ENCODE data around the gene HOXA5. TPM values are rescaled to one million over a fixed set of nuclear protein-coding genes. Genes with fewer than 3 reads are reported as not detected.

Gene HOXA5
- total RNA-seq, 1 donor from 2014 or later, result not detected

DNA sequence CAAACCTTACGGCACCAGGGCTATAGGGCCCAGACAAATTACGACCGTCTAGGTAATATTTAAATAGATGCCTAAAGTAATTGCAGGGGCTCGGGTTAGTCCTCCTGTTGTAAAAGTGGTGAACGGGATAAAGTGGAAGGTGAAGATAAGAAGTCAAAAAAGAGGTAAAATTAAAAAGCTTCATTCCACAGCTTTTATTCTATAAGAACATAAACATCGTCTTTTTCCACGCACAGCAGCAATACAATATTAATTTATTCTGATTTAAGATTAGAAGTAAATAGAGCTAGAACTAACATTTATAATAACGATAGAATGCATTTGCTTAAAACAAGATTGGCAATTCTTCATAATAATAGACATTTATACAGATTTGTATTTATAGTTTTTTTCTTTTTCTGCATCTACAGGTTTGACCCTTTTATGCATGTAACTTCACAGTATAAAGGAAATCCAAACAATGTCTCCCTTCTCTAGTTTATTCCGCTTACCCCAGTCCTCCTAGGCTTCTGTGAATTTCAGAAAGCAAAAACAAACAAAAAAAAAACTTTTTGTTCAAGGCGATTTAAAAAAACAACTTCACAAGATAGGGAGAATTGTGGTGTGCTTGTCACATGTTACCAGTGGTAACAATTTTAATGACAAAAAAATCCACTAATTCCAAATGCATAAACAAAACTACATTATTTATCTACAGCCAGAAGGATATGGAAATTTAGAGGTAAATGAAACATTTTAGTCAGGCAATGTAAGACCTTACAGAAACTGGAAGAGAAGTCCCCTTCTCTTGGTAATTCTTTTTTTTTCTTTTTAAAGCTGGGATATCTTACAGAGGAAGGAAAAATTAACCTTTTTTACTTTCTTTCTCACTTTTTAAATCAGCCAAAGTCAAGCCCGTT lies 27.2 kb upstream of the HOXA5 start:
- DNase-seq, result no peak

GRCh38 chr7:27169658-27170425 lies 26.4 kb upstream of the HOXA5 start:
- no peak for DNase-seq

DNA sequence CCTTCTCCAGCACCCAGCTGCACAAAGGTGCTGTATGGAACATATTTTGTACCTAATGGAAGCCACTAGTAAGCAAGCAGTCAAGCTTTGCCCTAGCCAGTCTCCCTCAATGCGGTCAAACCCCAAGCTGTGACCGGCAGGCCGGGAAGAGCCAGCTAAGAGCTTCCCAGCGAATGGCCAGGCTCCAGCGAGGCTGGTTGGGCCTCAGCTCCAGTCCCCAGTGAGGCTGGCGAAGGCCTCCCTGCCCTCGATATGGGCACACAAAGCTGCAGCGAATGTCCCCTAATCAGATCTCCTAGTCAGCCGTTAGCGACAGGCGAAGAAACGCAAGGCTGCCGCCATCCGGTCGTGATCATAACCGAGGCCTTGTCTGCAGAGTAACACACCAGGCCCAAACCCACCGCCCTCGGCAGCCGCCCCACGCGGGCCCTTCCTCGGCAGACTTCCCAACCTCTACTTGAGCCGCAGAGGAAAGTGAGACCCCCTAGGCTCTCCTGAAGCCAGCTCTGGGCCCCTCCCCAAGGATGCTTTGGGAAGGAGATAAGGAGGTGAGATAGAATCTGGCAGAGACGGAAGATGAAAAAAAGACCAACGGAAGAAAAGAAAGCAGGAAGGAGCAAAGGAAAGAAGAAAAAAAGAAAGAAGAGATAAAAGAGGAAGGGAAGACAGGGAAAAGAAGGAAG lies 24.9 kb upstream of the HOXA5 start:
- no peak for DNase-seq

DNA sequence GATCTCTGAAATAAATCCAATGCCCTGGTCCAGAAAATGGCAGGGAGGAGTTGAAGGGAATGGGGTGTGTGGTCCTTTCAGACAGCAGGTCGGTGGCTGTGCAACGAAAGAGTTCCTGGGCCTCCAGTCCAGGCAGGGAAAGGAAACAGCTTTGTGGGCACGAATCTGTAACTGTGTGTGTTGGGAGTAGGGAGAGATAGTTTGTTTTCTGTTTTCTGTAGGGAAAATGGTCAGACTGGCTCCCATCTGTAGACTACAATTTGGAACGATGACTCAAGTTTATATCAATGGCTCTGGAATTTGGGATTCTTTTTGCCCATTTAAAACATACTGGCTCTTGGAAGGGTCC lies 24.4 kb upstream of the HOXA5 start:
- DNase-seq, result no peak

DNA sequence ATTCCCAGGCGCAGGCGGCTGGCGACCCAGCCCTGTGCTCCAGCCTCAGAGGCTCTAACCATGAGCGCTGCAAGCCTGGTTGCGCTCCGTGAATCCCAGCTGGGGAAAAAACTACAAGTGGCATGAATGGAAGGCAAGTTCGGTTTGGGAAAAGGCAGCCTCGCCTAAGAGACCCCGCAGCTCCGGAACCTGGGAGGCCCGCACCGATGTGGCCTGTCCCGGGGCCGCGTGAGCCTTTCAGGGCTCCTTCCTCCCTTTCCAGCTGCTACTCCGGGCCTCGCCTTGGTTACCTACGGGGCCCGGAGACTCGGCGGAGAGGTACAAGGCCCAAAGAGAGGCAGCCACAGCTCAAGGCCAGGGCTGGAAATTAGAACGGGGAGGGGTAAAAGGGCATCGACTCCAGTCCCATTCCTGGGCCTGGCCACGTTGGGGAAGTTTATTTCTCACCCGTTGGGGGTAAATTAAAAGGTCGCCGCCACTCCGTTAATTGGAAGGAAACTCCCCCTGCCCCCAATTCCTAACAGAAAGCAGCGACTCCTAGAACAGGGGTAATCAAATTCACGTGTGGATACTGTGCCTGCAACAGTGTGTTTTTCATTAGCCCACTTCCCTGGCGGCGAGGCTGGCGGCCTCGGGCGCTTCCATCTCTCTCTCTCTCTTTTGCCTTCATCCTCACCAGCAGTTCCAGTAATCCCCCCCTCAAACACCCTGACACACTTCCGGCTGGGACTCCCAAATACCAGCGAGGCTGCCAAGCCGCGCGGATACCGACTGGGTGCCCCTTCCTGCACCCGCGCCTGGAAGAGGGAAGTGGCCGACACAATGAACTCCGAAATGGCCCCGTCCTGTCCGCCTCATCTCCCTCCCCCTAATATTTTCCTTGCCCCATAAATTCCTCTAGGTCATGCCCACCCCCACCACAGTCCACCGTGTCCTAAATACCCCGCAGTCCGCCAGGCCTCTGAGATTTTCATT lies 23.3 kb upstream of the HOXA5 start:
- no peak for DNase-seq

DNA sequence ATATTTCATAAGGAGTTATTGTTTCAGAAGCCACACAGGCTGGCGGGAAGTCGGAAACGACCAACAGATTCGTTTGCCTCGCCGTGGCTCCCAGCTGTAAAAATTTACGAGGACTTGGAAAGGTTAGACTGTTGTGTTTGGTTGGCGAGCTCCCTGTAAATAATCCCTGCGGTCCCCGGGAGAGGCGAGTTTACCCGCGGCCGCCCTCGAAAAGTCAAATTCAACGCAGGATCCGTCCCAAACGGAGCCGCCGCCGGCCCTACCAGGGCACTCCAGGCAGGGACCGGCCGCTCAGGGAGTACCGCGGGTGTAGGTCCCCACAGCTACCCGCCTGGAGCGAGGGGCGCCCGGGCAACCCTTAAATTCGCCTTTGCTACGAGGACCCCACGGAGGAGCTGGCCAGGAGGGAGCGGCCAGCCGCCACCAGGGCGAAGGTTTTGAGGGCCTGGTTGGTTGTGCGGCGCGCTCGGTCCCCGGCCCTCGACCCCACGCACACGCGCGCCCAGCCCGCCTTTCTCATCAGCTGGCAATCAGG lies 22.6 kb upstream of the HOXA5 start:
- DNase-seq, result no peak

- no peak for DNase-seq
Observed at GRCh38 chr7:27165089-27165995, 21.9 kb upstream of the HOXA5 start, which contains the start of gene HOXA9. Gene HOXA9, minus strand, starts transcription at chr7:27165537. Its CDS starts 80 bp downstream, at chr7:27165457.

- DNase-seq, result no peak
Observed at GRCh38 chr7:27164367-27165088, 21.0 kb upstream of the HOXA5 start.

DNA sequence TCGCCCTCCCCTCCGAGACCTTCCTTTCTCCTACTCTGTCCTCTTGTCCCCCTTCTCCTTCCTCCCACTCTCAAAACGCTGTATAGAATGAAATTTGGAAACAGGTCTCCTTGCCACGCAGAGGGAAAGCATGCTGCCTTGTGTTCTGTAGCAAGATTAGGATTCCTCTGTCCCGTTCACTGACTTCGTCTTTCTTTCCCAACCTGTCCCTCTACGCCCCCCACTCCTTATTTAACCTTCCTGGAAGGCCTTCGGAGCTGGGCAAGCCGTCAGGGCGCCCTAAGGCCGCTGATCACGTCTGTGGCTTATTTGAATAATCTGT lies 20.5 kb upstream of the HOXA5 start:
- no peak for DNase-seq

- DNase-seq, result no peak
Observed at GRCh38 chr7:27163288-27164044, 20.0 kb upstream of the HOXA5 start.

DNA sequence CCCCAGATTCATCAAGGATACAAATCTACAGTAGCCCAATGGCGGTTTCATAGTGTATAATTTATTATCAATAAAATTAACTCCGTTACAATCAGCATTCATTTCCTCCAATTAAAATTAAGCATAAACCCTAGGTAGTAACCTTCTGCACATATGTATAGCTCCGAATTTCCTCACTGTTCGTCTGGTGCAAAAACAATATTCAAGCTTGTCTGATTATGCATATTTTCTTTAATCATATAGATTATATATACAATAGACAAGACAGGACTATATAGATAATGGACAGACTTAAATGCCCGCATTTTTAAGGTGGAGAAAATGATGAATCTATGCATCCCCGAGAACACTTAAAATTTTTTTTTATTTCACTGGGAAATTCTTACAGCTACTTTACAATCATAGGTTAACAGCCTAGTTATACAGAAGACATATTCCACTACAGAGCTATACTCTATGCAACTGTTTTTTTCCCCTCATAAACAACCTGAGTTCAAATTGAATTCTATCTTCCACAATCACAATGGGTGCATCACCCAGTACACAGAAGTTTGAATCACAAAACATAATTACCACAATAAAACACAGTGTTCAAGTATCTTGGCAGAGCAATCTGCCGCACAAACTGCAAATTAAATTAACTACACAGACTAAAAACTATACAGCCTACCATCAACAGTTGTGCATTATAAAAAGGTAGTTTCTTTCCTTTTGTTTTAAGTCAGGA lies 19.2 kb upstream of the HOXA5 start:
- no peak for DNase-seq

- DNase-seq, result no peak
Observed at GRCh38 chr7:27161721-27162560, 18.5 kb upstream of the HOXA5 start.

- DNase-seq, result no peak
Observed at GRCh38 chr7:27161214-27161720, 17.8 kb upstream of the HOXA5 start.

DNA sequence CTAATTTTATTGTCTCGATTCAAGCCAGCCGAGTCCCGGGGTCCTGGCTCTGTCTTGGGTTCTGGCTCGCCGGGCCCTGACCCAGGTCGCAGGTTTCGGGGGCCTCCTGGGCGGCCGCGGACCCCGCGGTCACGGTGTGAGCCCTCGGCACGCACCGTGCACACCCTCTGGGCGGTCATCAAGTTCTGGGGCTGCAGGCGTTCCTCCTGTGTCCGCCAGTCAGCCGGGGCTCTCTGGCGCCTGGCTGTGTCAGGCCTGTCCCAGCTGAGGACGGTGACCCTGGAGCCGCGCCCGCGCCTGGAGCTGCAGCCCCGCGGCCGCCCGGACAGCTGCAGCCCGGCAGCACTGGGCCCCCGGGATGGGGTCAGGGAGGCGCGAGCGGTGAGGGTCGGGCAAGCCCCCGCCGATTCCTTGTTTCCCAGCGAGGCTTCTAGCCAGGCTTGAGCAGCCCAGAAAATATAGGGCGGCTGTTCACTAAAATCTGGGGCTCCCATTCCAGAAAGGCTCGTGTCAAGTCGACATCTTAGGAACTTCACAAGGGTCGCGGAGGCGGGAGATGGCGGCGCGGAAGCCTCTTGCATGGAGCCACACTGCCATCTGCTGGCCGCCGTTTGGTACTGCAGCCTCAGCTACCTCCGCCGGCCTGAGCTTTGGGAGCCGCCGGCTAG lies 17.2 kb upstream of the HOXA5 start:
- peak; percentile 37 for DNase-seq

DNA sequence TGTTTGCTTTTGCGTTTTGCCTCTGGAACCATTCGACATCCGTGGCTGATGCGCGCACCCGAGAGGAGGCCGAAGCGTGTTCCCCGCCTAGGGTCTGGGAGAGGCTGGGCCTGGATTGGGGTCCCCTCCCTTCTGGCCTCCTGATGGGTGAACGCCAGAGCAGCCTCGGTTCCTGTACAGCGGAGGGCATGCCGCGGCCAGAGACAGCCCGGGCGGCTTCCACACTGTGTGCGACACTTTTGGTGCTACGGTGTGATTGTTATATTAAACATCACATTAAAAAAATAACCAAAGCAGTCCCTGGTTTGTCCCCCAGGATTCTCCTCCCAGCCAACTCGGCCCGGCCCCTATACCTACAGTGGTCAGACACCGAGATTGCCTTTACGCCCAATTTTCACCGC lies 16.7 kb upstream of the HOXA5 start:
- no peak for DNase-seq

Measured in occipital lobe (tissue), 2 donors.